Left lung (tissue), 10 donors: Measurements from ENCODE around the gene ANTXR2. TPM values are rescaled to one million over a fixed set of nuclear protein-coding genes. Genes with fewer than 3 reads are reported as not detected.

ENCODE experiments used
- ATAC-seq: fragments of 200-7000 bp; cut with Tn5 transposase; one replicate; pipeline ENCODE4 v1.9.1; 2020; ENCODE audit warnings: moderate library complexity
- DNase-seq, 4 donors: peaks; one replicate each; pipeline ENCODE4 v3.0.0-alpha.2; 2013 to 2020
- H3K27ac ChIP-seq, 2 donors: fragments of 200-600 bp; sonication (generic) in 1 of 2; one replicate each; pipeline versions ENCODE4 v1.5.0 to v1.8.0; 2020 to 2021
- H3K27me3 ChIP-seq, 2 donors: fragments of 200-600 bp; sonication (generic) in 1 of 2; one replicate each; pipeline versions ENCODE4 v1.5.0 to v1.8.0; 2020 to 2021
- H3K36me3 ChIP-seq, 2 donors: fragments of 200-600 bp; sonication (generic) in 1 of 2; one replicate each; pipeline versions ENCODE4 v1.5.0 to v1.8.0; 2020 to 2021
- H3K4me1 ChIP-seq, 2 donors: fragments of 200-600 bp; one replicate each; pipeline ENCODE4 v1.8.0; 2021
- H3K4me3 ChIP-seq, 2 donors: fragments of 200-600 bp; sonication (generic) in 1 of 2; one replicate each; pipeline versions ENCODE4 v1.5.0 to v1.8.0; 2020 to 2021; ENCODE audit warnings: mild to moderate bottlenecking in 1 of 2
- H3K9me3 ChIP-seq, 2 donors: fragments of 200-600 bp; sonication (generic) in 1 of 2; one replicate each; pipeline versions ENCODE4 v1.5.0 to v1.8.0; 2020 to 2021
- intact Hi-C, 2 donors: fragments of 100-400 bp; cut with DNase I; formaldehyde crosslinking; loops; one replicate each; pipeline versions ENCODE4 v1.11.2 to v1.14.2; 2022
- polyA plus RNA-seq, 6 donors: library from polyadenylated mRNA; unstranded; fragments of 120-200 nt; gene quantifications; one replicate each; pipeline ENCODE4 v1.2.1, GENCODE V29; 2013; ENCODE audit not compliant: insufficient read length in 6 of 6
- total RNA-seq, 2 donors: library from RNA; stranded (reverse); fragmentation: NEBNext Ultra II Directional; extraction: Animal tissue kit (Norgen Biotek cat#: 25700); gene quantifications; one replicate each; pipeline ENCODE4 v1.2.1, GENCODE V29; 2021
- TF ChIP-seq, protein P1 (sequence below), 2 donors: fragments of 200-600 bp; sonication (generic) in 1 of 2; IDR thresholded peaks; one replicate each; pipeline versions ENCODE4 v1.5.0 to v1.8.0; 2021; ENCODE audit warnings: antibody characterized with exemption in 2 of 2
- donor health status: DM: no; HTN: yes; CAD: no.
- donor health status: DM: no; HTN: no; CAD: no.

ANTXR2 gene
- total and polyA plus RNA-seq, 8 donors, result 45.6 to 73.3 (median 66.1) TPM

DNA sequence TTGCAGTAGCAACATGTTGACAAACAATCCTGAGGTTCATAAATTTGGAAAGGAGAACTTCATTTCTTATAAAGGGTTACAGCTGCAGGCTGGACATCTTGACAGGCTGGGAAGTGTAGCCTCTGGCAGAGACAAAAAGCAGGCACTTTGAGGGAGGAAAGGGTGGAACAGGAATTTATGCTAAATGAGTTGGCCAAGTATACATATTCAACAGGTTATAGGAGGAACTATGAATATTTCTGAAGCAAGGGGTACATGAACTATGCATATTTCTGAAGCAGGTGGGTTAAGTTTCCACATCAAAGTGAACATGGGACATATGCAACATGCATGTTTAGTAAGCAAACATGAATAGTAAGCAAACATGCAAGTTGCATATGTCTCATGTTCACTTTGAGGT lies 1.6 kb upstream of the ANTXR2 start:
- H3K27me3 ChIP-seq, result no peaks in the 10 kb centered on the region
- no peak for DNase-seq
- TF ChIP-seq, protein P1, sequence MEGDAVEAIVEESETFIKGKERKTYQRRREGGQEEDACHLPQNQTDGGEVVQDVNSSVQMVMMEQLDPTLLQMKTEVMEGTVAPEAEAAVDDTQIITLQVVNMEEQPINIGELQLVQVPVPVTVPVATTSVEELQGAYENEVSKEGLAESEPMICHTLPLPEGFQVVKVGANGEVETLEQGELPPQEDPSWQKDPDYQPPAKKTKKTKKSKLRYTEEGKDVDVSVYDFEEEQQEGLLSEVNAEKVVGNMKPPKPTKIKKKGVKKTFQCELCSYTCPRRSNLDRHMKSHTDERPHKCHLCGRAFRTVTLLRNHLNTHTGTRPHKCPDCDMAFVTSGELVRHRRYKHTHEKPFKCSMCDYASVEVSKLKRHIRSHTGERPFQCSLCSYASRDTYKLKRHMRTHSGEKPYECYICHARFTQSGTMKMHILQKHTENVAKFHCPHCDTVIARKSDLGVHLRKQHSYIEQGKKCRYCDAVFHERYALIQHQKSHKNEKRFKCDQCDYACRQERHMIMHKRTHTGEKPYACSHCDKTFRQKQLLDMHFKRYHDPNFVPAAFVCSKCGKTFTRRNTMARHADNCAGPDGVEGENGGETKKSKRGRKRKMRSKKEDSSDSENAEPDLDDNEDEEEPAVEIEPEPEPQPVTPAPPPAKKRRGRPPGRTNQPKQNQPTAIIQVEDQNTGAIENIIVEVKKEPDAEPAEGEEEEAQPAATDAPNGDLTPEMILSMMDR (IDR thresholded peaks at IDR 0.05), result no peak
- H3K4me1 ChIP-seq, result peaks cover 11 to 73% of the 10 kb centered on the region in 2 donors
- no peaks in the 10 kb centered on the region for H3K36me3 ChIP-seq
- peak overlapping the region in 1 of 2 donors; percentile 100 for H3K27ac ChIP-seq
- H3K9me3 ChIP-seq, result no peaks in the 10 kb centered on the region
- no peak for ATAC-seq
- no peak overlapping the region for H3K4me3 ChIP-seq
- intact Hi-C loops, result no loop called here

GRCh38 chr4:80074069-80074468 lies 1.0 kb upstream of the ANTXR2 start:
- TF ChIP-seq, protein P1 (IDR thresholded peaks at IDR 0.05), result no peak
- Histone ChIP-seq H3K9me3 (no peaks in the 10 kb centered on the region), H3K4me3 (no peak overlapping the region), H3K27ac (peak overlapping the region; percentile 97 to 100), H3K36me3 (peaks cover 0 to 1% of the 10 kb centered on the region in 2 donors), H3K27me3 (no peaks in the 10 kb centered on the region), H3K4me1 (peaks cover 11 to 77% of the 10 kb centered on the region in 2 donors)
- no peak for DNase-seq
- intact Hi-C loops, result no loop called here
- no peak for ATAC-seq

- Histone ChIP-seq H3K36me3 (peaks cover 0 to 6% of the 10 kb centered on the region in 2 donors), H3K27ac (peak overlapping the region; percentile 97 to 100), H3K9me3 (no peaks in the 10 kb centered on the region), H3K4me1 (peaks cover 11 to 78% of the 10 kb centered on the region in 2 donors), H3K27me3 (no peaks in the 10 kb centered on the region), H3K4me3 (peak overlapping the region; percentile 89 to 96)
- TF ChIP-seq, protein P1 (IDR thresholded peaks at IDR 0.05), result no peak
- DNase-seq (no peak), ATAC-seq (peak; percentile 40)
- intact Hi-C loops, result no loop called here
These were observed 512 bp upstream of the ANTXR2 start for GRCh38 chr4:80073473-80074008.

DNA sequence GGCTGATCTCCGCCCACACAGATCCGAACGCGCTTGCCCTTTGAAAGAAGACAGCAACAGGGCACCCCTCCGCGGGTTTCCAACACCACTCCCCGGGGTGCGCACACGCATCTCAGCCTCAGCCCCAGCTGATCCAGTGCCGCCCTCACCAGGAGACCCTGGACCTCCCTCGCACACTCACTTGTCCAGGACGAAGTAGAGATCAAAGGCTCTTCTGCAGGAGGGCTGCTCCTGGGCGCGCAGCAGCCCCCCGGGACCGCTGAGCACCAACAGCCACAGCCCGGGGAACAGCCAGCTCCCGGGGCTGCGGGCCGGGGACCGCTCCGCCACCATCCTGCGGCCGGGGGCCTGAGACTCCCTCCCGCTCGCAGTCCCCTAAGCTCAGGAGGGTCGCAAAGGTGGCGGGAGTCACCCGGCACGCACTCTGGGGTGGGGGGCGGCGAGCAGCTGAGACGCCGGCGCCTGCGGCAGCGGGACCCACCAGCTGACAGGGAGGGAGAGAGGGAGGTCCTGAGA lies 743 bp downstream of the ANTXR2 start:
- peaks cover 0 to 19% of the 10 kb centered on the region in 2 donors for H3K36me3 ChIP-seq
- H3K4me1 ChIP-seq, result peaks cover 11 to 73% of the 10 kb centered on the region in 2 donors
- no peaks in the 10 kb centered on the region for H3K27me3 ChIP-seq
- H3K4me3 ChIP-seq, result peak overlapping the region; percentile 89 to 96
- TF ChIP-seq, protein P1 (IDR thresholded peaks at IDR 0.05), result no peak
- H3K27ac ChIP-seq, result peak overlapping the region; percentile 97 to 100
- no peaks in the 10 kb centered on the region for H3K9me3 ChIP-seq
- DNase-seq (peak; percentile 33 to 87 (median 64)), ATAC-seq (peak; percentile 57)
- intact Hi-C loops, result no loop called here

DNA sequence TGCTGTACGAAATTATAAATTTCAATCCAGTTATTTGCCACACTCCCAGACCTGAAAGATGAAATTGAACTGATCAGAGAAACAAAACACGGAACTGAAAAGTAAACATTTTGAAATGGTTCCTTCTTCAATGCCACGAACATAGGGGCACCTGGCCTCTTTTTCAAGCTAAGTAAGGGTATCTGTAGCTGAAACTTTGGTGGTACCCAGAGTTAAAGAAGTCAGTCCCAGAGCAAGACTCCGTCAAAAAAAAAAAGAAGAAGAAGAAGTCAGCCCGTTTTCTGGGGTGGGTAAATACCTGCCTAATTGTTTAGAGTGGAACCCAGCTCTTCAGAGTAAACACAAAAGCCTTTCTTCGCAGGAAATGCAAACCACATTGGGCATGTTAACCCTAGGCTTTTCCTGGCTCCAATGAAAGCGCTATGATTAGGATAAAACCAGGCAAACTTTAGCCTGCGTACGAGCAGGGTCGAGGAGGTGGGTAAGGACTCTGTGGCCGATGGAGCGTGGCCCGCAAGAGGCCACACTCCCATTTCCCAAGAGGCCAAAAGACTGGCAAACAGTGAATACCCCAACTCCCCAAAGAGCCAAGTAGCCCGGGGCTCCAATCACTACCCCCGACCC lies 1.3 kb downstream of the ANTXR2 start:
- no peak for ATAC-seq
- TF ChIP-seq, protein P1 (IDR thresholded peaks at IDR 0.05), result no peak
- peak overlapping the region; percentile 97 to 100 for H3K27ac ChIP-seq
- peaks cover 11 to 67% of the 10 kb centered on the region in 2 donors for H3K4me1 ChIP-seq
- DNase-seq, result no peak
- H3K27me3 ChIP-seq, result no peaks in the 10 kb centered on the region
- intact Hi-C loops, result no loop called here
- peak overlapping the region; percentile 89 to 96 for H3K4me3 ChIP-seq
- peaks cover 0 to 25% of the 10 kb centered on the region in 2 donors for H3K36me3 ChIP-seq
- no peaks in the 10 kb centered on the region for H3K9me3 ChIP-seq
